Neural cell (in vitro differentiated cells): Measurements from ENCODE around the gene CPAMD8. TPM values are rescaled to one million over a fixed set of nuclear protein-coding genes. Genes with fewer than 3 reads are reported as not detected.

ENCODE experiments used
- H2AFZ ChIP-seq: fragments of 200-600, 300-800 bp; sonication (generic), shearing (Covaris generic); 2 replicates; pipeline ENCODE4 v1.6.0; 2014; ENCODE audit warnings: low read depth, mild to moderate bottlenecking, antibody characterized with exemption, low read length, moderate library complexity
- H3F3A ChIP-seq: fragments of 200-600 bp; shearing (Covaris generic); 2 replicates; pipeline ENCODE4 v1.6.1; 2016; ENCODE audit warnings: mild to moderate bottlenecking, moderate library complexity, mixed read lengths, antibody characterized with exemption, low read length; ENCODE audit not compliant: insufficient read depth, poor library complexity, severe bottlenecking
- H3K27ac ChIP-seq: fragments of 200-600, 300-800 bp; sonication (generic), shearing (Covaris generic); 2 replicates; pipeline ENCODE4 v1.5.1; 2014; ENCODE audit warnings: mild to moderate bottlenecking, low read length, moderate library complexity
- H3K27me3 ChIP-seq: fragments of 300-800, 200-600 bp; sonication (generic), shearing (Covaris generic); 2 replicates; pipeline ENCODE4 v1.6.0; 2014; ENCODE audit warnings: mild to moderate bottlenecking, low read depth, low read length, moderate library complexity; ENCODE audit not compliant: insufficient read depth
- H3K36me3 ChIP-seq: fragments of 300-800, 200-600 bp; sonication (generic), shearing (Covaris generic); 2 replicates; pipeline ENCODE4 v1.5.1; 2014; ENCODE audit warnings: mild to moderate bottlenecking, antibody characterized with exemption, low read length, moderate library complexity; ENCODE audit not compliant: insufficient read depth
- H3K4me2 ChIP-seq: fragments of 300-800, 200-600 bp; sonication (generic), shearing (Covaris generic); 2 replicates; pipeline ENCODE4 v1.6.0; 2014; ENCODE audit warnings: mild to moderate bottlenecking, low read length
- H3K4me3 ChIP-seq: fragments of 300-800, 200-600 bp; sonication (generic), shearing (Covaris generic); 2 replicates; pipeline ENCODE4 v1.5.1; 2014; ENCODE audit warnings: mild to moderate bottlenecking, low read length, moderate library complexity
- H3K79me2 ChIP-seq: fragments of 200-600 bp; shearing (Covaris generic); replicated peaks from 2 replicates; pipeline ENCODE4 v1.6.0; 2014; ENCODE audit warnings: mild to moderate bottlenecking, low read length, moderate library complexity; ENCODE audit not compliant: insufficient read depth
- H3K9ac ChIP-seq: fragments of 300-800, 200-600 bp; sonication (generic), shearing (Covaris generic); 2 replicates; pipeline ENCODE4 v1.6.1; 2016; ENCODE audit warnings: mild to moderate bottlenecking, low read length, mixed read lengths
- H3K9me2 ChIP-seq: fragments of 200-600 bp; shearing (Covaris generic); 2 replicates; pipeline ENCODE4 v1.6.1; 2016; ENCODE audit warnings: mild to moderate bottlenecking, low read length, mixed read lengths; ENCODE audit not compliant: insufficient read depth
- H3K9me3 ChIP-seq: fragments of 200-600, 300-800 bp; sonication (generic), shearing (Covaris generic); 2 replicates; pipeline ENCODE4 v1.6.1; 2016; ENCODE audit warnings: mild to moderate bottlenecking, mixed run types, low read length, moderate library complexity, mixed read lengths
- H4K20me1 ChIP-seq: fragments of 200-600 bp; shearing (Covaris generic); 2 replicates; pipeline ENCODE4 v1.6.1; 2016; ENCODE audit warnings: mild to moderate bottlenecking, mixed run types; ENCODE audit not compliant: insufficient read depth
- CTCF ChIP-seq: fragments of 450-650 bp; IDR thresholded peaks from 2 replicates; pipeline ENCODE4 v1.5.1; 2014; ENCODE audit warnings: antibody characterized with exemption, mild to moderate bottlenecking, moderate library complexity; ENCODE audit not compliant: poor library complexity, severe bottlenecking
- EP300 ChIP-seq: fragments of 450-650 bp; conservative IDR thresholded peaks from 2 replicates; pipeline ENCODE4 v1.6.1; 2014; ENCODE audit warnings: antibody characterized with exemption, mild to moderate bottlenecking, moderate library complexity; ENCODE audit not compliant: poor library complexity, severe bottlenecking
- EZH2 ChIP-seq: fragments of 200-600, 300-800 bp; shearing (Covaris generic), sonication (generic); IDR thresholded peaks from 2 replicates; pipeline ENCODE4 v1.6.1; 2014; ENCODE audit warnings: antibody characterized with exemption, low read length, borderline replicate concordance, mild to moderate bottlenecking; ENCODE audit not compliant: insufficient read depth, poor library complexity, severe bottlenecking
- MXI1 ChIP-seq: fragments of 450-650 bp; conservative IDR thresholded peaks from 2 replicates; pipeline ENCODE4 v1.6.1; 2014; ENCODE audit warnings: antibody characterized with exemption, mild to moderate bottlenecking; ENCODE audit not compliant: poor library complexity, severe bottlenecking
- POLR2AphosphoS5 ChIP-seq: IDR thresholded peaks from 2 replicates; pipeline ENCODE4 v1.6.1; 2012
- RAD21 ChIP-seq: fragments of 450-650 bp; conservative IDR thresholded peaks from 2 replicates; pipeline ENCODE4 v1.6.1; 2014; ENCODE audit warnings: antibody characterized with exemption, mild to moderate bottlenecking, moderate library complexity
- REST ChIP-seq: IDR thresholded peaks from 2 replicates; pipeline ENCODE4 v1.6.1; 2012; ENCODE audit warnings: borderline replicate concordance
- SMC3 ChIP-seq: fragments of 450-650 bp; conservative IDR thresholded peaks from 2 replicates; pipeline ENCODE4 v1.6.1; 2014; ENCODE audit warnings: antibody characterized with exemption, mild to moderate bottlenecking, moderate library complexity; ENCODE audit not compliant: poor library complexity
- TAF1 ChIP-seq: IDR thresholded peaks from 2 replicates; pipeline ENCODE4 v1.6.1; 2012; ENCODE audit warnings: low read depth
- polyA plus RNA-seq: library from polyadenylated mRNA; depleted of rRNA; stranded (reverse); fragments of >200 nt; gene quantifications from 2 replicates; pipeline ENCODE4 v1.2.3, GENCODE V29; 2014

The CPAMD8 gene
- polyA plus RNA-seq, 1 donor from 2014 or later = 1.9 TPM

- Histone ChIP-seq H3K4me3 (no peak overlapping the region), H2AFZ (no peak overlapping the region), H3K36me3 (peaks cover 9% of the 10 kb centered on the region), H3K9me3 (no peaks in the 10 kb centered on the region), H3K79me2 (no peaks in the 10 kb centered on the region), H3K9me2 (no peaks in the 10 kb centered on the region), H3K27me3 (no peaks in the 10 kb centered on the region), H3K27ac (no peak overlapping the region), H3K9ac (no peak overlapping the region), H3F3A (no peaks in the 10 kb centered on the region), H3K4me2 (no peak overlapping the region), H4K20me1 (no peaks in the 10 kb centered on the region)
- TF ChIP-seq POLR2AphosphoS5 (no peak), RAD21 (no peak), REST (no peak), MXI1 (no peak), CTCF (no peak), SMC3 (no peak), EZH2 (no peak), EP300 (no peak), TAF1 (no peak)
Observed at GRCh38 chr19:16862826-16863415, 163.7 kb downstream of the CPAMD8 start.

DNA sequence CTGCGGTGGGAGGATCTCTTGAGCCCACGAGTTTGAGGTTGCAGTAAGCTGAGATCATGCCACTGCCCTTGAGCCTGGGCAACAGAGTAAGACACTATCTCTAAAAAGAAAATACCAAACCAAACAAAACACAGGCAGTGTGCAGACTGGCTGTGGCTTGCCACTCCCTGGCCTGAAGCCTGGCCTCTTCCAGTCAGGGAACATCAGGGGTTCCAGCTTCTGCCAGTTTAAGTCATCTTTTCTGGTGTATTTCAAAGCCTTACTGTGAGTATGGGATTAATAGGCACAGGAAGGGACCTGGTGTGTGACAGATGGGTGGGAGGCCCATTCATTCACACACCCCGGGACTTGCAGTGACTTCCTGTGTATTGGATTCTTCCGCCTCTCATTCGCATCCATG lies 164.8 kb downstream of the CPAMD8 start:
- Histone ChIP-seq H2AFZ (no peak overlapping the region), H3K4me2 (no peak overlapping the region), H3K27ac (no peak overlapping the region), H3K9me3 (no peaks in the 10 kb centered on the region), H4K20me1 (no peaks in the 10 kb centered on the region), H3K9ac (no peak overlapping the region), H3K36me3 (peaks cover 5% of the 10 kb centered on the region), H3F3A (no peaks in the 10 kb centered on the region), H3K79me2 (no peaks in the 10 kb centered on the region), H3K4me3 (no peak overlapping the region), H3K9me2 (no peaks in the 10 kb centered on the region), H3K27me3 (no peaks in the 10 kb centered on the region)
- TF ChIP-seq TAF1 (no peak), REST (no peak), CTCF (no peak), MXI1 (no peak), POLR2AphosphoS5 (no peak), SMC3 (no peak), EZH2 (no peak), EP300 (no peak), RAD21 (no peak)
